CD4-positive, alpha-beta memory T cell (primary cell): Measurements from ENCODE around the gene CERS4. TPM values are rescaled to one million over a fixed set of nuclear protein-coding genes. Genes with fewer than 3 reads are reported as not detected.

Experiments used
- CTCF ChIA-PET: fragments of 350-600 bp; sonication (Branson Sonifier 250); formaldehyde crosslinking; loops from one replicate; lab custom pipeline; 2021; ENCODE audit warnings: inconsistent platforms; ENCODE audit not compliant: partially characterized antibody; lab: Charles Lee
- POLR2A ChIA-PET: fragments of 350-600 bp; sonication (Branson Sonifier 250); formaldehyde crosslinking; loops from one replicate; lab custom pipeline; 2021; ENCODE audit not compliant: partially characterized antibody; lab: Charles Lee
- DNase-seq, 5 donors: peaks; one replicate each; pipeline versions ENCODE4 v3.0.0 to v3.0.0-alpha.2; 2020 to 2022; ENCODE audit warnings: mixed read lengths in 1 of 5
- H3K27ac ChIP-seq: one replicate; pipeline ENCODE4 v1.7.0; 2013; ENCODE audit warnings: low read depth, low read length
- H3K27me3 ChIP-seq: 2 replicates; pipeline ENCODE4 v1.7.0; 2013; ENCODE audit warnings: mild to moderate bottlenecking, low read length, moderate library complexity; ENCODE audit not compliant: insufficient read depth
- H3K36me3 ChIP-seq: 2 replicates; pipeline ENCODE4 v1.7.0; 2013; ENCODE audit warnings: mild to moderate bottlenecking, low read length, moderate library complexity; ENCODE audit not compliant: insufficient read depth
- H3K4me1 ChIP-seq: 2 replicates; pipeline ENCODE4 v1.7.0; 2013; ENCODE audit warnings: mild to moderate bottlenecking, low read length, moderate library complexity; ENCODE audit not compliant: insufficient read depth
- H3K4me3 ChIP-seq, 2 donors: one replicate each; pipeline ENCODE4 v1.7.0; 2013; ENCODE audit warnings: low read length in 2 of 2, mild to moderate bottlenecking in 1 of 2
- H3K9me3 ChIP-seq, 2 donors: one replicate each; pipeline ENCODE4 v1.7.0; 2013; ENCODE audit warnings: low read length in 2 of 2, control low read depth in 1 of 2; ENCODE audit not compliant: control insufficient read depth in 1 of 2
- H3K27ac Mint-ChIP-seq, 7 donors: one replicate each; pipeline ENCODE4 v1.8.0; 2020 to 2021; ENCODE audit warnings: mixed read lengths in 7 of 7, mild to moderate bottlenecking in 6 of 7, inconsistent platforms in 3 of 7, moderate library complexity in 3 of 7
- H3K27me3 Mint-ChIP-seq, 2 donors: one replicate each; pipeline ENCODE4 v1.8.0; 2020 to 2021; ENCODE audit warnings: mixed read lengths in 2 of 2
- H3K36me3 Mint-ChIP-seq, 2 donors: one replicate each; pipeline ENCODE4 v1.8.0; 2020 to 2021; ENCODE audit warnings: mixed read lengths in 2 of 2, inconsistent platforms in 1 of 2, mild to moderate bottlenecking in 1 of 2
- H3K4me1 Mint-ChIP-seq, 4 donors: one replicate each; pipeline ENCODE4 v1.8.0; 2020 to 2021; ENCODE audit warnings: mixed read lengths in 4 of 4, mild to moderate bottlenecking in 1 of 4
- H3K4me3 Mint-ChIP-seq, 8 donors: one replicate each; pipeline ENCODE4 v1.8.0; 2020 to 2021; ENCODE audit warnings: mixed read lengths in 8 of 8, mild to moderate bottlenecking in 7 of 8, moderate library complexity in 6 of 8, inconsistent platforms in 3 of 8
- H3K9me3 Mint-ChIP-seq, 8 donors: one replicate each; pipeline ENCODE4 v1.8.0; 2020 to 2021; ENCODE audit warnings: mixed read lengths in 8 of 8, mild to moderate bottlenecking in 5 of 8, inconsistent platforms in 3 of 8, moderate library complexity in 1 of 8
- intact Hi-C: fragments of 100-400 bp; cut with micrococcal nuclease; formaldehyde crosslinking; loops from one replicate; pipeline ENCODE4 v1.15.1; 2023
- polyA plus RNA-seq, 2 donors: library from polyadenylated mRNA; unstranded; fragments of 300-500 nt; fragmentation: Illumina TruSeq; gene quantifications; one replicate each; pipeline ENCODE4 v1.2.3, GENCODE V29; 2021
- total RNA-seq, 2 experiments: library from RNA; stranded (reverse); gene quantifications; one replicate each; pipeline ENCODE4 v1.2.3, GENCODE V29; 2021

The CERS4 gene
- total and polyA plus RNA-seq, 4 experiments from 2014 or later = 11.3 to 30.6 (median 22.3) TPM

DNA sequence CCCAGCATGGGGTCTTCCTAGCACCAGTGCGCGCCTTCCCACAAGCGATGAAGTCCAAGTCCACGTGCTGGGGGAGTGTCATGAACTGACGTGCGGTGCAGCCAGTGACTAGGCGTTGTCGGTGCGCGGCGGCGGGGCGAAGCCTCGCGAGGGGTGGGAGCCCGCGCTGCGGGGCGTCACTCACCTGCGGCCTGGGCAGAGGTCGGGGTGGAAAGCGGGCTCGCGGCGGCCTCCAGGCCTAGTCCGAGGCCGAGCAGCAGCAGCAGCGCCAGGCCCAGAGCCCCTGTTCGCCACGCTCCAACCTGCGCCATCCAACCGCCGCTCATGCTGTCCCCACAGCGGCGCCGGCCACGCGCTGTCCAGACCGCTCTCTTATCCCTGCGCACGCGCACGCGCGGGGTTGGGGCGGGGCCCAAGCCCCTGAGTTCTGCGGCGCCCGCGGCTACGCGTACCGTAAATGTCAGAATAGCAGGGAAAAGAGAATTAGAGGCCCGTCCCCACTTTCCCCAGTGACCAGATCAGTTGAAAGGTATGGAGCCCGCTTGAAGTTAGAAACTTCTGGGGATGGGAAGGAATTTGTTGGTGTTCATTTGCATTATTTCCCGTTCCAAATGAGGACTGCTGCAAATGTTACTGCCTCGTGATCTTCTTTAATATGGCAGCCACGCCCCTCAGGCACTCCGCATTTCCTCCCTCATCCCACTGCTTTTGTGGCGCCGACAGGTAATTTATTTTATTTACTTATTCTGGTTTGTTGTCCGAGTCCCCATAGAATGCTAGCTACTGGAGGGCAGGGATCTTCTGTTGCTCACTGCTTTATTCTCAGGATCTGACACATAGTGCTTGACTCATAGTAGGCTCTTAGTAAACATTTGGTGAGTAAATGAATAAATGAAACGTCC lies 99.0 kb downstream of the CERS4 start, which contains the start of gene CD320:
Gene CD320 (minus strand): TSS at position 394 of the 902 bp plus-strand sequence. CDS start 68 bp downstream, at position 326.
- Mint-ChIP-seq H3K27ac (peak within 1 kb of the TSS; percentile 89 to 99 (median 96)), H3K27me3 (no peaks in the 10 kb centered on the region), H3K4me1 (peaks cover 12 to 43% (median 28%) of the 10 kb centered on the region in 4 donors), H3K36me3 (peaks cover 0 to 21% of the 10 kb centered on the region in 2 donors), H3K9me3 (no peaks in the 10 kb centered on the region), H3K4me3 (peak within 1 kb of the TSS; percentile 91 to 95 (median 92))
- Histone ChIP-seq H3K4me1 (peaks cover 39% of the 10 kb centered on the region), H3K9me3 (no peaks in the 10 kb centered on the region), H3K4me3 (peak within 1 kb of the TSS; percentile 71 to 97), H3K27ac (peak within 1 kb of the TSS; percentile 74), H3K36me3 (peaks cover 6% of the 10 kb centered on the region), H3K27me3 (no peaks in the 10 kb centered on the region)
- CTCF ChIA-PET = interaction anchor here (2.1 kb wide), 1 partner anchor 39 kb away, joined by 7 read pairs; no protein-coding TSS in a partner anchor
- POLR2A ChIA-PET = interaction anchor here (1.4 to 3.6 kb wide), 3 partner anchors 9 to 36 kb away, joined by 3 to 14 read pairs (median 5); partner anchors contain the start of genes NDUFA7 and RPS28
- intact Hi-C loops = loop anchor here (1.0 to 10.0 kb wide), 3 partner anchors 13 to 1113 kb away; partner anchors contain the start of genes HNRNPM, NDUFA7 and RPS28
- peak; percentile 88 to 90 (median 89) for DNase-seq

DNA sequence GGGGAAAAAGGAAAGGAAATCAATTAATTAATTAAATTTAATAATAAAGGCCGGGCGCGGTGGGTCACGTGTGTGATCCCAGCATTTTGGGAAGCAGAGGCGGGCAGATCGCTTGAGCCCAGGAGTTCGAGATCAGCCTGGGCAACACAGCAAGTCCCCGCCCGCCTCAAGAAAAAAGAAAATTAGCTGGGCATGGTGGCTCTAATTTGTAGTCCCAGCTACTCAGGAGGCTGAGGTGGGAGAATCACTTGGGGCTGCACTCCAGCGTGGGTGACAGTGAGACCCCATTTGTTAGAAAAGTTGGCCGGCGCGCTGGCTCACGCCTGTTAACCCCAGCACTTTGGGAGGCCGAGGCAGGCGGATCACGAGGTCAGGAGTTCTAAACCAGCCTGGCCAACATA lies 99.7 kb downstream of the CERS4 start:
- no peaks in the 10 kb centered on the region for H3K9me3 ChIP-seq
- no peaks in the 10 kb centered on the region for H3K27me3 ChIP-seq
- ChIA-PET POLR2A (interaction anchor here (2.1 to 3.6 kb wide), 2 partner anchors 9 to 12 kb away, joined by 5 to 14 read pairs; partner anchors contain the start of genes NDUFA7 and RPS28), CTCF (no interaction called here)
- peak overlapping the region; percentile 74 for H3K27ac ChIP-seq
- peak overlapping the region; percentile 89 to 96 (median 92) for H3K27ac Mint-ChIP-seq
- no peaks in the 10 kb centered on the region for H3K9me3 Mint-ChIP-seq
- peaks cover 0 to 24% of the 10 kb centered on the region in 2 donors for H3K36me3 Mint-ChIP-seq
- peaks cover 12% of the 10 kb centered on the region for H3K36me3 ChIP-seq
- DNase-seq = no peak
- peak overlapping the region in 1 of 2 donors; percentile 71 for H3K4me3 ChIP-seq
- no peaks in the 10 kb centered on the region for H3K27me3 Mint-ChIP-seq
- intact Hi-C loops = loop anchor here (1.0 to 10.0 kb wide), 3 partner anchors 12 to 1114 kb away; partner anchors contain the start of genes HNRNPM, NDUFA7 and RPS28
- H3K4me1 Mint-ChIP-seq = peaks cover 12 to 43% (median 28%) of the 10 kb centered on the region in 4 donors
- H3K4me3 Mint-ChIP-seq = peak overlapping the region; percentile 91 to 95 (median 92)
- H3K4me1 ChIP-seq = peaks cover 39% of the 10 kb centered on the region

- intact Hi-C loops = no loop called here
- H3K36me3 ChIP-seq = peaks cover 16% of the 10 kb centered on the region
- Mint-ChIP-seq H3K27me3 (no peaks in the 10 kb centered on the region), H3K4me1 (peaks cover 12 to 43% (median 28%) of the 10 kb centered on the region in 4 donors), H3K36me3 (peaks cover 8 to 32% of the 10 kb centered on the region in 2 donors), H3K9me3 (no peaks in the 10 kb centered on the region), H3K4me3 (no peak overlapping the region), H3K27ac (peak overlapping the region in 1 of 7 donors; percentile 7)
- CTCF ChIA-PET = no interaction called here
- DNase-seq = no peak
- H3K4me3 ChIP-seq = no peak overlapping the region
- H3K4me1 ChIP-seq = peaks cover 33% of the 10 kb centered on the region
- POLR2A ChIA-PET = interaction anchor here (3.7 kb wide), 1 partner anchor 10 kb away, joined by 25 read pairs; the partner anchor contains the start of genes NDUFA7 and RPS28
- no peaks in the 10 kb centered on the region for H3K9me3 ChIP-seq
- no peak overlapping the region for H3K27ac ChIP-seq
- no peaks in the 10 kb centered on the region for H3K27me3 ChIP-seq
These were observed 101.3 kb downstream of the CERS4 start for GRCh38 chr19:8310342-8311055.

- intact Hi-C loops = no loop called here
- no peak overlapping the region for H3K27ac ChIP-seq
- H3K27me3 ChIP-seq = no peaks in the 10 kb centered on the region
- H3K4me1 ChIP-seq = peaks cover 25% of the 10 kb centered on the region
- CTCF ChIA-PET = interaction anchor here (1.4 kb wide), 1 partner anchor 9 kb away, joined by 3 read pairs; no protein-coding TSS in a partner anchor
- H3K9me3 Mint-ChIP-seq = no peaks in the 10 kb centered on the region
- no peaks in the 10 kb centered on the region for H3K27me3 Mint-ChIP-seq
- peaks cover 10 to 34% of the 10 kb centered on the region in 2 donors for H3K36me3 Mint-ChIP-seq
- peak in 1 of 5 donors; percentile 33 for DNase-seq
- POLR2A ChIA-PET = interaction anchor here (0.8 to 3.7 kb wide), 2 partner anchors 9 to 42 kb away, joined by 3 to 25 read pairs; partner anchors contain the start of genes NDUFA7 and RPS28
- H3K4me3 ChIP-seq = no peak overlapping the region
- H3K9me3 ChIP-seq = no peaks in the 10 kb centered on the region
- H3K4me3 Mint-ChIP-seq = no peak overlapping the region
- peaks cover 23% of the 10 kb centered on the region for H3K36me3 ChIP-seq
- H3K4me1 Mint-ChIP-seq = peaks cover 9 to 31% (median 21%) of the 10 kb centered on the region in 4 donors
- H3K27ac Mint-ChIP-seq = no peak overlapping the region
These were observed 102.5 kb downstream of the CERS4 start for GRCh38 chr19:8311461-8312260.

Other genes starting within 250 kb of the CERS4 start
- 10 to 100 TPM; 54.2 to 54.7 TPM for gene ELAVL1, start 203.7 kb upstream of the CERS4 start, total RNA-seq
- 10 to 100 TPM; 56.2 to 57.8 TPM for gene ELAVL1, start 203.7 kb upstream of the CERS4 start, polyA plus RNA-seq
- not detected for gene CCL25, start 156.6 kb upstream of the CERS4 start, total RNA-seq
- gene CCL25, start 156.6 kb upstream of the CERS4 start, polyA plus RNA-seq = not detected
- not detected for gene FBN3, start 59.8 kb upstream of the CERS4 start, total RNA-seq
- gene FBN3, start 59.8 kb upstream of the CERS4 start, polyA plus RNA-seq = not detected
- 10 to 100 TPM; 29.6 to 29.7 TPM for gene CD320, start 99.0 kb downstream of the CERS4 start, total RNA-seq
- 10 to 100 TPM; 50.3 to 53.5 TPM for gene CD320, start 99.0 kb downstream of the CERS4 start, polyA plus RNA-seq
- gene NDUFA7, start 112.0 kb downstream of the CERS4 start, total RNA-seq = 10 to 100 TPM; 30.4 to 31.0 TPM
- 100 to 1,000 TPM; 109 to 115 TPM for gene NDUFA7, start 112.0 kb downstream of the CERS4 start, polyA plus RNA-seq
- gene RPS28, start 112.1 kb downstream of the CERS4 start, total RNA-seq = 1,000 to 10,000 TPM; 2,963 to 3,045 TPM
- gene RPS28, start 112.1 kb downstream of the CERS4 start, polyA plus RNA-seq = 1,000 to 10,000 TPM; 1,408 to 2,916 TPM
- 1 to 10 TPM; 5.0 to 6.3 TPM for gene KANK3, start 133.9 kb downstream of the CERS4 start, total RNA-seq
- 1 to 10 TPM; 1.1 to 1.9 TPM for gene KANK3, start 133.9 kb downstream of the CERS4 start, polyA plus RNA-seq
- gene ANGPTL4, start 154.8 kb downstream of the CERS4 start, total RNA-seq = not detected
- not detected for gene ANGPTL4, start 154.8 kb downstream of the CERS4 start, polyA plus RNA-seq
- 100 to 1,000 TPM; 107 to 109 TPM for gene RAB11B, start 181.0 kb downstream of the CERS4 start, total RNA-seq
- 10 to 100 TPM; 40.2 to 87.0 TPM for gene RAB11B, start 181.0 kb downstream of the CERS4 start, polyA plus RNA-seq
- 10 to 100 TPM; 25.5 to 30.3 TPM for gene MARCHF2, start 203.9 kb downstream of the CERS4 start, total RNA-seq
- 10 to 100 TPM; 46.0 to 60.9 TPM for gene MARCHF2, start 203.9 kb downstream of the CERS4 start, polyA plus RNA-seq
- gene HNRNPM, start 235.6 kb downstream of the CERS4 start, total RNA-seq = 100 to 1,000 TPM; 197 to 199 TPM
- gene HNRNPM, start 235.6 kb downstream of the CERS4 start, polyA plus RNA-seq = 100 to 1,000 TPM; 206 to 245 TPM